NCI-H2196 treated with DMSO at 0.1 percent for 48 hours (cell line): ENCODE results near the gene SLC26A5.
"Not testable (repeated sequence)": the region's sequence is repeated elsewhere in the genome, so short reads cannot be mapped to it uniquely, and the experiment has no call there.

Experiments used
- DNase-seq: peaks from one replicate; lab custom pipeline; 2025; ENCODE audit not compliant: unreplicated experiment; lab: John Stamatoyannopoulos, UW

SLC26A5 gene

GRCh38 chr7:103405789-103406613 lies 40.0 kb downstream of the SLC26A5 start:
- not testable (repeated sequence) for DNase-seq

- not testable (repeated sequence) for DNase-seq
Measured at GRCh38 chr7:103399687-103400086, 46.3 kb downstream of the SLC26A5 start.

- DNase-seq, result no peak
Measured at GRCh38 chr7:103398483-103399127, 47.4 kb downstream of the SLC26A5 start.

DNA sequence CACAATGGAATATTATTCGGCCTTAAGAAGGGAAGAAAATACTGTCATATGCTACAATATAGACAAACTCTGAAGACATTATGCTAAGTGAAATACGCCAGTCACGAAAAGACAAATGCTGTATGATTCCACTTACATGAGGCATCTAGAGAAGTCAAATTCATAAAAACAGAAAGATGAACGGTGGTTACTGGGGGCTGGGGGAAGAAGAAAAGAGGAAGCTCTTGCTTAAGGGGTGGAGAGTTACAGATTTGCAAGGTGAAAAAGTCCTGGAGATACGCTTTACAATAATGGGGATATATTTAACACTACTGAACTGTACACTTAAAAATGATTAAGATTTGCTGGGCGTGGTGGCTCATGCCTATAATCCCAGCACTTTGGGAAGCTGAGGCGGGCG lies 49.5 kb downstream of the SLC26A5 start:
- no peak for DNase-seq

GRCh38 chr7:103395071-103395470 lies 50.9 kb downstream of the SLC26A5 start:
- no peak for DNase-seq

DNA sequence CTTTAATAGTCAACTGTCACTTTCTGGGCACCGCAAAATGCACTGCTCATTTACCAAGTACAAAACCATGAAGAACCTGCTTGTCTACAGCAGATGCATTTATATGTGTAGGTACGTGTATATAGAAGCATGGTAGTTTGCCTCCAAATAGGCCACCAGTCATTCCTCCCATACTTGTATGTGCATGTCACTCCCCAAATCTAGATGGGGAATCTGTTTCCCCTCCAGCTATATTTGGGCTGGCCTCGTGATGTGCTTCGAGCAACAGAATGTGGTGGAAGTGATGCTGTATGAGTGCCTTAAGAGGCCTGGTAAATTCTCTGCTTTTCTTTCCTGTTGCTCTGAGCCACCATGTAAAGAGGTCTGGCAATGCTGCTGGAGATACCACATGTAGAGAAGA lies 51.4 kb downstream of the SLC26A5 start:
- DNase-seq, result no peak

DNA sequence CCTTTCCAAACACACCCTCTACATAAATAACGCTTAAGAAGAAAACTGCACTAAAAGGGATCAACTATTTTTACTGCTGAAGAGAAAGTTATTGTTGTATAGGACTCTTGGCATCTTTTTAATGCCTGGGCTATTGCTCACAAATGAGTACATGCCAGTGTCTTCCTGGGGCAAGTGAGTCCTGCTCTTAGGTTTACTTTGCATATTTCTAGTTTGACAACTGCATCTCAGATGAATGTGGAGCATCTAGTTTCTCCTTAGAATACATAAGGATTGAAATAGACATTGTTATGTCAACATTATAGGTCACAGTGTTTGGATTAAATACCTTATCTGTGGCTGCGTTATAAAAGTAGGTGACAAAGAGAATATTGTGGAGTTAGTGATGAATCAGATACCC lies 54.0 kb downstream of the SLC26A5 start:
- DNase-seq, result no peak

GRCh38 chr7:103391150-103391549 lies 54.9 kb downstream of the SLC26A5 start:
- DNase-seq, result no peak

DNA sequence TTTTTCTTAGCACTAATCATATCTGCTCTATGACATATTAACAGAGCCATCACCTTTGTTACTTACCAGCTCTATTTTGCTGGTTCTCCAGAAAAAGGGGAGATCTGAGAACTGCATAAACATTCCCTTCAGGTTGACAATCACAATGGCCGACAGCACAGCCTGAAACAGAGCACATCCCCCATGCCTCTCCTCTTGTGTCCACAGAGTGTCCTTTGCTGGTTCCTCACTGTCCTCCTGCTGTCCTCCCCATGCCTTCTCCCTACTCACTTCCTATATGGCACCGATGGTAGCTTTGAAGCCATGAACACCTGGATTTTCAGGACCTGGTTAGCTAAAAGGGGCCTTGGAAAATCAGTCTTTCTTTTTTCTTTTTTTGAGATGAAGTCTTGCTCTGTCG lies 56.7 kb downstream of the SLC26A5 start:
- no peak for DNase-seq

DNA sequence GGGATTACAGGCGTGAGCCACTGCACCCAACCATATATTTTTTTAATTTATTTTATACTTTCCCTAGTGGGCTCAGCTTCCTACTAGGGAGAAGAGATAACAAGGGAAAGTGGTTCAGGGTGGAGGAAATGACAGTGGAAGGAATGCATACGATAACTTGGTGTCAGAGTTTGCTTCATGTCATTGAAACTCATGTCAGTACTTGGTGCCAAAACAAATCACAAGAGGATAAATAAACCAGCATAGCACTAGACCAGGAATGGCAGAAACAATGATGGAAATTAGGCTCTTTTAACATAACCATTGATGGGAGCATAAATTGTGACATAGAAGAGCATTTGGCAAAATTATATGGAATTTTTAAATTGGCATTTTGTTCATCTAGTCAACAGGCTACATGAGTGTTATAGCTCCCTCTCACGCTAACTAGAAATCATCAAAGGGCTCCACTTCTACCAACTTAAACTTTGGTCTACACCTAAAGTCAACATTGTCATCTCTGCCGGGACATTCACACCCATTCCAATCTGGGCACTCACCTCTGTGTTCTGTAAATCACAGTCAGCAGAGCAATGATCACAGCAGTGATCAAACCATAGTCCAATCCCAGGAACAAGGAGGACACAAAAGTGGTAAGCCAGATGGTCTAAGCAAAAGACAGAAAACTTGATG lies 57.4 kb downstream of the SLC26A5 start:
- DNase-seq, result no peak

DNA sequence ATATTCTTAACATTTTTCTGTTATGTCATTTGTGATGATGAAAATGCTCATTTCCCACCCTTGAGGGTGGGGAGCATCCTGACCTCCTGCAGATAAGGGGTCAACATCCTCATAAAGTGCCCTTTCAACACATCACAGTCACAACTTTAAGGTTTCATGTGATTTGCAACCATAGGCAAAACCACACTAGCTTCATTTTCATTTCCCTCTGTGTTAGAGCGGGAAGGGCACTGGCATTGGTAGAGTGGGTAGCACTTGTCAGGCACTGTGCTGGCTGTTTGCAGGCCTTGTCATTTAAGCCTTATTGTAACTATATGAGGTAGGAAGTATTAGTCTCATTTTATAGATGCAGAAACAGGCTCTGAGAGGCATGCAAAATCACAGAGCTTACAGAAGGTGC lies 58.8 kb downstream of the SLC26A5 start:
- DNase-seq, result no peak

DNA sequence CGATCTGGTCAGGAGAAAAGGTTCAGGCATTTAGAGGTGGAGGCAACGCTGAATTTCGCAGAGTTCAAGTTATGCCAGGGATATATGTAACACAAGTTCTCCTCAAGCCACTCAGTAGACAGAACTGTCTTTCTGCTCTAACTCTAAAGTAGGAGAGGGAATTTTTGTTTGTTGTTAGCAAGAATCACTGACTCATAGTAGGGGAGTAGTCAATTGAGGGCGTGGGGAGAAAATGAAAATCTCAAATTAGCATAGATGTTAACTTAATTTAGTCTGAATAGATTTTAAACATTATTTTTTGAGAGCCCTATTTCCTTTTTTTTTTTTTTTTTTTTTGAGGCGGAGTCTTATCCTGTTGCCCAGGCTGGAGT lies 64.0 kb downstream of the SLC26A5 start:
- no peak for DNase-seq

GRCh38 chr7:103381280-103382031 lies 64.6 kb downstream of the SLC26A5 start:
- DNase-seq, result no peak

DNA sequence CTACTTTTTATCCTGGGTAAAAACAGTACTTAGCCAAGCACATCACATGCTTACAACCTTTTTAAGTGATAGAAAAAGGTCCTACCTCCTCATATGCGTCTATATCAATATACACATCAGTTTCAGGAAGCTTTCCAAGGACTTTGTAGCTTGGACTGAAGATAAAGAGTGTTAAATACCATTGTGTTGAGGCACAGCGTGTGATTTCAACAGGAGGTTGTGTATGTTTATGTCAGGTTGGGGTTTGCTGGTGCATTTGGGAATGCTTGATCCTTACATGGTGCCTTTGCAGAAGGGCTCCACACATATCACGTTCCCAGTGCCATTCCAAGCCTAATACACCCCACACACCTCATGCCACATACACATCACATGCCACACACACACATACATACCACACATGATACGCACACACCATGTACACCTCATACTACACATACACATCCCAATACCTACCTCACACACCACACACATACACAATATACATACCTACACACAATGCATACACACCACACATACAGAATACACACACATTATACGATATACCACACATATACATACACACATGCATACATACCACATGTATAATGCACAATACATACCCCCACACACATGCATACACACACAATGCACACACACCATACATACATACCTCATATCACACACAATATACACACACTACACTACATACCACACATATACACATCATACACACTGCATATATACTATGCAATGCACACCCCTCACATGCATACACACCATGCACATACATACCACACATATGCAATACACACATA lies 65.4 kb downstream of the SLC26A5 start:
- no peak for DNase-seq

- no peak for DNase-seq
Measured at GRCh38 chr7:103379270-103379975, 66.6 kb downstream of the SLC26A5 start.

DNA sequence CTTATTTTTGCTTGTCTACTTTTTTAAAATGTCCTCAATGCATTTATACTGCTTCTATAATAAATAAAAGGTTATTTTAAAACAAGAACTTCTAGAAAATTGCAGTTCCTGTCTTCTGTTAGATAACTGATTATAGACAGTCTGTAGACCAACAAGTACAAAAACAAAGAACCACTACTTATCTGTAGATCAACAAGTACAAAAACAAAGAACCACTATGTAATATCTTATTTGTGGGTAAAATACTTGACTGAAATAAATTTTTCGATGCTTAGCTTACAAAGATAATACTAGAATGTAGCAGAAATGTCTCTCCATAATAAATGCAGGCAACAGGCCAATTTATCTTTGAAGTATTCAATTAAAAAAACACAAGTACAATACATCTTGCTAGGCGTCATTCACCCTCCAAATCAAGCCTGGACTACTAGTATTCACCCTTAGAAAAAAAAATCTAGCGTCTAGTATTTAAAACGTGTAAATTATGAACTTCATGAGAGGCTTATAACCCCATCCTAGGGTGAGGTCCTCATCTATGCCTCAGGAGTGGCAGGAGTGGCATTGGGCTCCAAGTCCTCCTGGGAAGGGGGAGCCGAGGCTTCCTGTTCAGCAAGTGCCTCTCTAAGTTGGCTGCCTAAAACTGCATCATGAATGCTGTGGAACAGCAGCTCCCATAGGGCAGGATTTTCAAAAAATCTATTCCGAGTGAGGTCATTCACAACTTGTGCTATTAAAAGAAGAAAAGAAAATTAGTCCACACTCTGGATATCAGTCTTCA lies 72.0 kb downstream of the SLC26A5 start:
- DNase-seq, result no peak

GRCh38 chr7:103369432-103369831 lies 76.6 kb downstream of the SLC26A5 start:
- no peak for DNase-seq

GRCh38 chr7:103349805-103350204 lies 96.2 kb downstream of the SLC26A5 start:
- no peak for DNase-seq

DNA sequence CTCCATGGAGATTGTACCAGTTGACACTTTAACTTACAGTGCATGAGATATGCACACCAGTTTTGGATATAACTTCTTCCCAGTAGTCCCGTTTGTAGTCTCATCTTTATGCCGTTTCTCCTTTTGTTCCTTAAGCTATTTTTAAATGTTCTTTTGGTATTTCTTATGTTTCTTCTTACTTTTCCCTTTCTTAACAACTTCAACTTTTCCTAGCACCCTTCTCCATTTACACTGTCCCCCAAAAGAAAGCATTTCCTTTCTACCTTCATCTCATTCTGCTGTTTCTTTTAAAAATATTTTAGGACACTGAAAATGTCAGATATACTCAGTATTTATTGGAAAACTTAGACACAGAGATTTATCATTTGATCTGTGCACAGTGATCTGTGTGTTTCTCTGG lies 97.0 kb downstream of the SLC26A5 start:
- no peak for DNase-seq
